ENCODE data around the gene TFCP2. TPM values are rescaled to one million over a fixed set of nuclear protein-coding genes. Genes with fewer than 3 reads are reported as not detected.
A peak's percentile ranks its signal among the peaks of the same experiment; 100 is the strongest.
"Not testable (repeated sequence)": the region's sequence is repeated elsewhere in the genome, so short reads cannot be mapped to it uniquely, and the experiment has no call there.

TFCP2 gene
- total RNA-seq, 2 donors from 2014 or later: 44.1 to 47.2 TPM

- DNase-seq: peak; percentile 83
- H3K27ac ChIP-seq (ENCODE audit: low read depth, low read length): peak overlapping the region; percentile 94
- H3K4me3 ChIP-seq (ENCODE audit: low read length): peak overlapping the region; percentile 89
- Mint-ChIP-seq H3K4me1 (peaks cover 23% of the 10 kb centered on the region), H3K4me3 (peak overlapping the region; percentile 100), H3K36me3 (ENCODE audit: low read depth) (peaks cover 20% of the 10 kb centered on the region), H3K27me3 (ENCODE audit: insufficient read depth) (no peaks in the 10 kb centered on the region), H3K27ac (peak overlapping the region; percentile 98), H3K9me3 (no peaks in the 10 kb centered on the region)
- 0 to 2% methylated on average over 14 to 18 of the region's 18 CpGs for WGBS, 2 experiments (ENCODE audit: insufficient coverage in 1 of 2, insufficient read length in 1 of 2)
- H3K27me3 ChIP-seq (ENCODE audit: control insufficient read depth, insufficient read depth, low read length, poor library complexity, severe bottlenecking): no peaks in the 10 kb centered on the region
- no peaks in the 10 kb centered on the region for H3K4me1 ChIP-seq (ENCODE audit: control insufficient read depth, insufficient read depth, low read length)
- TF ChIP-seq, protein P1, sequence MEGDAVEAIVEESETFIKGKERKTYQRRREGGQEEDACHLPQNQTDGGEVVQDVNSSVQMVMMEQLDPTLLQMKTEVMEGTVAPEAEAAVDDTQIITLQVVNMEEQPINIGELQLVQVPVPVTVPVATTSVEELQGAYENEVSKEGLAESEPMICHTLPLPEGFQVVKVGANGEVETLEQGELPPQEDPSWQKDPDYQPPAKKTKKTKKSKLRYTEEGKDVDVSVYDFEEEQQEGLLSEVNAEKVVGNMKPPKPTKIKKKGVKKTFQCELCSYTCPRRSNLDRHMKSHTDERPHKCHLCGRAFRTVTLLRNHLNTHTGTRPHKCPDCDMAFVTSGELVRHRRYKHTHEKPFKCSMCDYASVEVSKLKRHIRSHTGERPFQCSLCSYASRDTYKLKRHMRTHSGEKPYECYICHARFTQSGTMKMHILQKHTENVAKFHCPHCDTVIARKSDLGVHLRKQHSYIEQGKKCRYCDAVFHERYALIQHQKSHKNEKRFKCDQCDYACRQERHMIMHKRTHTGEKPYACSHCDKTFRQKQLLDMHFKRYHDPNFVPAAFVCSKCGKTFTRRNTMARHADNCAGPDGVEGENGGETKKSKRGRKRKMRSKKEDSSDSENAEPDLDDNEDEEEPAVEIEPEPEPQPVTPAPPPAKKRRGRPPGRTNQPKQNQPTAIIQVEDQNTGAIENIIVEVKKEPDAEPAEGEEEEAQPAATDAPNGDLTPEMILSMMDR (conservative IDR thresholded peaks at IDR 0.05): no peak
- H3K9me3 ChIP-seq (ENCODE audit: control insufficient read depth, low read length): no peaks in the 10 kb centered on the region
- peak overlapping the region; percentile 83 for H3K9ac ChIP-seq (ENCODE audit: extremely low read depth, low read length, poor library complexity, severe bottlenecking)
- H3K36me3 ChIP-seq (ENCODE audit: control insufficient read depth, insufficient read depth, low read length): no peaks in the 10 kb centered on the region
Measured at GRCh38 chr12:51082561-51083125, 90.3 kb downstream of the TFCP2 start.

DNA sequence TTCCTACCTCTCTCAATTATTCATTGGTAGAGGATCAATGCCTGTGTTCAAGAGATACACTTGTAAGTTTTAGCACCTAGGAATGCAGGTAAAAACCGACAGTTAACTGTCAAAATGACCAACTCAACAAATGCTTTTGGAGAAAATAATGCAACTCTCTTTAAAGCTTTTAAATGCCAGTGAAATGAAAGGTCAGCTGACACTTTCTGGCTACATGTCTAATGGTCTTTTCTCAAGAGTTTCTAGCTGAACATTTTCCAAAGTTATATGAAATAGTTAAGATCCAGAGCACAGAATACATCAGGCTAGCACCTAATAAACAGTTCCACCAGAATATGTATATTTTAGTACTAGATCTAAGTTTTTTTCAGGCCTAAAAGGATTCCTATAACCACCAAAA is 91.5 kb downstream of the TFCP2 start:
- H3K9me3 ChIP-seq (ENCODE audit: control insufficient read depth, low read length): no peaks in the 10 kb centered on the region
- H3K27ac ChIP-seq (ENCODE audit: low read depth, low read length): no peak overlapping the region
- no peak overlapping the region for H3K9ac ChIP-seq (ENCODE audit: extremely low read depth, low read length, poor library complexity, severe bottlenecking)
- H3K4me3 ChIP-seq (ENCODE audit: low read length): peak overlapping the region; percentile 89
- no peak for DNase-seq
- H3K4me1 Mint-ChIP-seq: peaks cover 23% of the 10 kb centered on the region
- H3K27me3 ChIP-seq (ENCODE audit: control insufficient read depth, insufficient read depth, low read length, poor library complexity, severe bottlenecking): no peaks in the 10 kb centered on the region
- no peaks in the 10 kb centered on the region for H3K36me3 ChIP-seq (ENCODE audit: control insufficient read depth, insufficient read depth, low read length)
- H3K27ac Mint-ChIP-seq: no peak overlapping the region
- H3K36me3 Mint-ChIP-seq (ENCODE audit: low read depth): peaks cover 22% of the 10 kb centered on the region
- H3K27me3 Mint-ChIP-seq (ENCODE audit: insufficient read depth): no peaks in the 10 kb centered on the region
- H3K4me3 Mint-ChIP-seq: peak overlapping the region; percentile 100
- H3K4me1 ChIP-seq (ENCODE audit: control insufficient read depth, insufficient read depth, low read length): no peaks in the 10 kb centered on the region
- TF ChIP-seq, protein P1 (conservative IDR thresholded peaks at IDR 0.05): no peak
- H3K9me3 Mint-ChIP-seq: no peaks in the 10 kb centered on the region
- 86 to 91% methylated on average over 1 of the region's 1 CpG for WGBS, 2 experiments (ENCODE audit: insufficient coverage in 1 of 2, insufficient read length in 1 of 2)

DNA sequence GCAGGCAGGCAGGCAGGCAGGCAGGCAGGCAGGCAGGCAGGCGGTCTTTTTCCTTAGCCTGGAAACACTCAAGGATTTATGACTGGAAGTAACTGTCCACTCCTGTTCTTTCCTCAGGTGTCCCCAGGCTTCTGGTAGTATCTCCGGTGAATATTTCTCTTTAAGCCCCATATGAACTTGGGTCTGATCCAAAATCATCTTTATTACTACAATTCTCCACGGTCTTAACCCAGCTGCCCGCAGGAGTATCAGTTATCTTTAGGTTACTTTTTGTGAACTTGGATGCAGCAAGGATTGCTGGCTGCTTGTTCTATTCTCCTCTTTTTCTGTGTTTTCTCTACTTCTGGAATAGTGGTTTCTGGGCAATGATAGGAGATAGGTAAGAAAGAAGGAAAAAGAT is 92.8 kb downstream of the TFCP2 start:
- Histone ChIP-seq H3K4me1 (ENCODE audit: control insufficient read depth, insufficient read depth, low read length) (no peaks in the 10 kb centered on the region), H3K27ac (ENCODE audit: low read depth, low read length) (no peak overlapping the region), H3K27me3 (ENCODE audit: control insufficient read depth, insufficient read depth, low read length, poor library complexity, severe bottlenecking) (no peaks in the 10 kb centered on the region), H3K9ac (ENCODE audit: extremely low read depth, low read length, poor library complexity, severe bottlenecking) (no peak overlapping the region), H3K9me3 (ENCODE audit: control insufficient read depth, low read length) (no peaks in the 10 kb centered on the region), H3K36me3 (ENCODE audit: control insufficient read depth, insufficient read depth, low read length) (no peaks in the 10 kb centered on the region), H3K4me3 (ENCODE audit: low read length) (no peak overlapping the region)
- no peak for DNase-seq
- no peak overlapping the region for H3K4me3 Mint-ChIP-seq
- no peak overlapping the region for H3K27ac Mint-ChIP-seq
- TF ChIP-seq, protein P1 (conservative IDR thresholded peaks at IDR 0.05): no peak
- peaks cover 27% of the 10 kb centered on the region for H3K36me3 Mint-ChIP-seq (ENCODE audit: low read depth)
- H3K27me3 Mint-ChIP-seq (ENCODE audit: insufficient read depth): no peaks in the 10 kb centered on the region
- peaks cover 23% of the 10 kb centered on the region for H3K4me1 Mint-ChIP-seq
- no peaks in the 10 kb centered on the region for H3K9me3 Mint-ChIP-seq
- WGBS, 2 experiments (ENCODE audit: insufficient coverage in 1 of 2, insufficient read length in 1 of 2): 88 to 96% methylated on average over 3 to 4 of the region's 4 CpGs

- H3K4me3 Mint-ChIP-seq; H3K36me3 ChIP-seq (ENCODE audit: control insufficient read depth, insufficient read depth, low read length); H3K4me1 ChIP-seq (ENCODE audit: control insufficient read depth, insufficient read depth, low read length); H3K9me3 Mint-ChIP-seq; H3K9me3 ChIP-seq (ENCODE audit: control insufficient read depth, low read length); H3K27me3 ChIP-seq (ENCODE audit: control insufficient read depth, insufficient read depth, low read length, poor library complexity, severe bottlenecking); H3K4me3 ChIP-seq (ENCODE audit: low read length); H3K27me3 Mint-ChIP-seq (ENCODE audit: insufficient read depth); DNase-seq; H3K9ac ChIP-seq (ENCODE audit: extremely low read depth, low read length, poor library complexity, severe bottlenecking); H3K27ac Mint-ChIP-seq; H3K27ac ChIP-seq (ENCODE audit: low read depth, low read length): not testable (repeated sequence)
- peaks cover 23% of the 10 kb centered on the region for H3K4me1 Mint-ChIP-seq
- peaks cover 31% of the 10 kb centered on the region for H3K36me3 Mint-ChIP-seq (ENCODE audit: low read depth)
- 100% methylated on average over 5 of the region's 6 CpGs; no CpG with 5 or more reads in 1 of the 2 experiments for WGBS, 2 experiments (ENCODE audit: insufficient coverage in 1 of 2, insufficient read length in 1 of 2)
Measured at GRCh38 chr12:51078866-51079265, 94.1 kb downstream of the TFCP2 start.

DNA sequence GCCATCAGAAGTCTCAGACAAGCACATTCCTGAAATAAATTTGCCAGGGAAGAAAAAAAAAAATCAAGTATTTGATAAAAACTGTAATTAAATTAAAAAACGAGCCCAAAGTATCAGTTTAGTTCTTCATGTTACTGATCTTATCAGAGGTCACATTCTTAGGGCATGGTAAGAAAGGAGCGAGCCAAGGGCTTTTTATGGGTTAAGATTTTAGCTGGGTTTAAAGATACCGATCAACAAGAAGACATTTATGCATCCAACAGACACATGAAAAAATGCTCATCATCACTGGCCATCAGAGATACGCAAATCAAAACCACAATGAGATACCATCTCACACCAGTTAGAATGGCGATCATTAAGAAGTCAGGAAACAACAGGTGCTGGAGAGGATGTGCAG is 94.6 kb downstream of the TFCP2 start:
- not testable (repeated sequence) for H3K9ac ChIP-seq (ENCODE audit: extremely low read depth, low read length, poor library complexity, severe bottlenecking); H3K27me3 Mint-ChIP-seq (ENCODE audit: insufficient read depth); H3K27ac ChIP-seq (ENCODE audit: low read depth, low read length); H3K4me1 ChIP-seq (ENCODE audit: control insufficient read depth, insufficient read depth, low read length); H3K4me3 Mint-ChIP-seq; H3K9me3 Mint-ChIP-seq; DNase-seq; H3K9me3 ChIP-seq (ENCODE audit: control insufficient read depth, low read length); H3K4me3 ChIP-seq (ENCODE audit: low read length); H3K27ac Mint-ChIP-seq; H3K27me3 ChIP-seq (ENCODE audit: control insufficient read depth, insufficient read depth, low read length, poor library complexity, severe bottlenecking)
- WGBS, 2 experiments (ENCODE audit: insufficient coverage in 1 of 2, insufficient read length in 1 of 2): 96 to 100% methylated on average over 2 to 4 of the region's 5 CpGs
- peaks cover 36% of the 10 kb centered on the region for H3K36me3 Mint-ChIP-seq (ENCODE audit: low read depth)
- H3K36me3 ChIP-seq (ENCODE audit: control insufficient read depth, insufficient read depth, low read length): peaks cover 11% of the 10 kb centered on the region
- H3K4me1 Mint-ChIP-seq: peaks cover 21% of the 10 kb centered on the region

Data from endodermal cell (in vitro differentiated cells).